K562 (cell line): Measurements from ENCODE around the gene NAP1L1. TPM values are rescaled to one million over a fixed set of nuclear protein-coding genes. Genes with fewer than 3 reads are reported as not detected.

Experiments
- JUND ChIP-seq, 2 experiments: IDR thresholded peaks; 2 replicates in 1 of 2; 3 replicates in 1 of 2; pipeline ENCODE4 v1.6.1; 2011; ENCODE audit warnings: borderline replicate concordance in 2 of 2, low read depth in 2 of 2, low read length in 2 of 2, improper control_type of control experiment in 1 of 2, missing biosample characterization in 1 of 2, missing genetic modification characterization in 1 of 2, missing genetic modification reagents in 1 of 2
- PHF21A ChIP-seq: fragments of 450-650 bp; IDR thresholded peaks from 2 replicates; pipeline ENCODE4 v1.6.1; 2017; ENCODE audit warnings: low read depth, borderline replicate concordance
- ZNF134 ChIP-seq: fragments of 250-450 bp; sonication (Bioruptor Pico); conservative IDR thresholded peaks from 2 replicates; pipeline ENCODE4 v1.4.0; 2020
- ZNF655 ChIP-seq: fragments of 250-450 bp; sonication (Bioruptor Pico); IDR thresholded peaks from 2 replicates; pipeline ENCODE4 v1.5.0; 2021
- polyA plus RNA-seq, 8 experiments: library from polyadenylated mRNA; depleted of rRNA in 4 of 8; stranded (reverse) in 5 of 8; unstranded in 3 of 8; fragments of >200 nt; fragmentation: Nextera tagmentation in 2 of 8; fragmentation: Illumina TruSeq in 1 of 8; extraction: Ambion mirVana in 2 of 8; extraction: Trizol in 1 of 8; gene quantifications; 2 replicates each; pipeline versions ENCODE4 v1.2.1 to v1.2.3, GENCODE V29; 2011 to 2014; ENCODE audit warnings: inconsistent platforms in 1 of 8, missing spikeins in 1 of 8
- total RNA-seq, 7 experiments: library from RNA; depleted of rRNA in 6 of 7; stranded (reverse); fragments of >200 nt in 6 of 7; fragmentation: Illumina TruSeq in 2 of 7; extraction: Trizol in 2 of 7; gene quantifications; 2 replicates each; pipeline versions ENCODE4 v1.2.1 to v1.2.3, GENCODE V29; 2011 to 2021; ENCODE audit warnings: low replicate concordance in 1 of 7
- TF ChIP-seq, protein P1 (sequence below): fragments of 200-600 bp; sonication (generic); IDR thresholded peaks from one replicate; pipeline ENCODE4 v1.6.1; 2012; ENCODE audit warnings: mild to moderate bottlenecking, low read depth, low read length, inconsistent platforms
- TF ChIP-seq, protein P2 (sequence below): fragments of 250-450 bp; sonication (Bioruptor Pico); IDR thresholded peaks from 2 replicates; pipeline ENCODE4 v1.5.1; 2021; ENCODE audit warnings: mild to moderate bottlenecking
- TF ChIP-seq, protein P3 (sequence below), 2 experiments: fragments of 250-450 bp in 1 of 2; fragments of 450-650 bp in 1 of 2; sonication (Bioruptor Pico) in 1 of 2; IDR thresholded peaks; 2 replicates each; pipeline versions ENCODE4 v1.6.1 to v1.8.0; 2016 to 2021; ENCODE audit warnings: mild to moderate bottlenecking in 2 of 2, moderate library complexity in 2 of 2, missing compliant biosample characterization in 1 of 2, missing genetic modification characterization in 1 of 2
- TF ChIP-seq, protein P4 (sequence below): sonication (generic); formaldehyde crosslinking; IDR thresholded peaks from 2 replicates; pipeline ENCODE4 v1.8.0; 2022; ENCODE audit warnings: mild to moderate bottlenecking, missing genetic modification reagents

The NAP1L1 gene
- total and polyA plus RNA-seq, 9 of the 15 experiments (the other 6 are each of a cell fraction or from before 2014, with no cell fraction given) = 287 to 747 (median 450) TPM

GRCh38 chr12:76111209-76111749 is 26.8 kb upstream of the NAP1L1 start (continued):
- TF ChIP-seq ZNF655 (CRISPR knock-in tag) (no peak), JUND (IDR thresholded peaks at IDR 0.05; ENCODE audit: borderline replicate concordance, low read depth, low read length) (no peak), JUND (tag; IDR thresholded peaks at IDR 0.05; ENCODE audit: borderline replicate concordance, low read depth, low read length) (no peak), ZNF134 (CRISPR knock-in tag) (no peak), PHF21A (no peak)
- TF ChIP-seq, protein P1, sequence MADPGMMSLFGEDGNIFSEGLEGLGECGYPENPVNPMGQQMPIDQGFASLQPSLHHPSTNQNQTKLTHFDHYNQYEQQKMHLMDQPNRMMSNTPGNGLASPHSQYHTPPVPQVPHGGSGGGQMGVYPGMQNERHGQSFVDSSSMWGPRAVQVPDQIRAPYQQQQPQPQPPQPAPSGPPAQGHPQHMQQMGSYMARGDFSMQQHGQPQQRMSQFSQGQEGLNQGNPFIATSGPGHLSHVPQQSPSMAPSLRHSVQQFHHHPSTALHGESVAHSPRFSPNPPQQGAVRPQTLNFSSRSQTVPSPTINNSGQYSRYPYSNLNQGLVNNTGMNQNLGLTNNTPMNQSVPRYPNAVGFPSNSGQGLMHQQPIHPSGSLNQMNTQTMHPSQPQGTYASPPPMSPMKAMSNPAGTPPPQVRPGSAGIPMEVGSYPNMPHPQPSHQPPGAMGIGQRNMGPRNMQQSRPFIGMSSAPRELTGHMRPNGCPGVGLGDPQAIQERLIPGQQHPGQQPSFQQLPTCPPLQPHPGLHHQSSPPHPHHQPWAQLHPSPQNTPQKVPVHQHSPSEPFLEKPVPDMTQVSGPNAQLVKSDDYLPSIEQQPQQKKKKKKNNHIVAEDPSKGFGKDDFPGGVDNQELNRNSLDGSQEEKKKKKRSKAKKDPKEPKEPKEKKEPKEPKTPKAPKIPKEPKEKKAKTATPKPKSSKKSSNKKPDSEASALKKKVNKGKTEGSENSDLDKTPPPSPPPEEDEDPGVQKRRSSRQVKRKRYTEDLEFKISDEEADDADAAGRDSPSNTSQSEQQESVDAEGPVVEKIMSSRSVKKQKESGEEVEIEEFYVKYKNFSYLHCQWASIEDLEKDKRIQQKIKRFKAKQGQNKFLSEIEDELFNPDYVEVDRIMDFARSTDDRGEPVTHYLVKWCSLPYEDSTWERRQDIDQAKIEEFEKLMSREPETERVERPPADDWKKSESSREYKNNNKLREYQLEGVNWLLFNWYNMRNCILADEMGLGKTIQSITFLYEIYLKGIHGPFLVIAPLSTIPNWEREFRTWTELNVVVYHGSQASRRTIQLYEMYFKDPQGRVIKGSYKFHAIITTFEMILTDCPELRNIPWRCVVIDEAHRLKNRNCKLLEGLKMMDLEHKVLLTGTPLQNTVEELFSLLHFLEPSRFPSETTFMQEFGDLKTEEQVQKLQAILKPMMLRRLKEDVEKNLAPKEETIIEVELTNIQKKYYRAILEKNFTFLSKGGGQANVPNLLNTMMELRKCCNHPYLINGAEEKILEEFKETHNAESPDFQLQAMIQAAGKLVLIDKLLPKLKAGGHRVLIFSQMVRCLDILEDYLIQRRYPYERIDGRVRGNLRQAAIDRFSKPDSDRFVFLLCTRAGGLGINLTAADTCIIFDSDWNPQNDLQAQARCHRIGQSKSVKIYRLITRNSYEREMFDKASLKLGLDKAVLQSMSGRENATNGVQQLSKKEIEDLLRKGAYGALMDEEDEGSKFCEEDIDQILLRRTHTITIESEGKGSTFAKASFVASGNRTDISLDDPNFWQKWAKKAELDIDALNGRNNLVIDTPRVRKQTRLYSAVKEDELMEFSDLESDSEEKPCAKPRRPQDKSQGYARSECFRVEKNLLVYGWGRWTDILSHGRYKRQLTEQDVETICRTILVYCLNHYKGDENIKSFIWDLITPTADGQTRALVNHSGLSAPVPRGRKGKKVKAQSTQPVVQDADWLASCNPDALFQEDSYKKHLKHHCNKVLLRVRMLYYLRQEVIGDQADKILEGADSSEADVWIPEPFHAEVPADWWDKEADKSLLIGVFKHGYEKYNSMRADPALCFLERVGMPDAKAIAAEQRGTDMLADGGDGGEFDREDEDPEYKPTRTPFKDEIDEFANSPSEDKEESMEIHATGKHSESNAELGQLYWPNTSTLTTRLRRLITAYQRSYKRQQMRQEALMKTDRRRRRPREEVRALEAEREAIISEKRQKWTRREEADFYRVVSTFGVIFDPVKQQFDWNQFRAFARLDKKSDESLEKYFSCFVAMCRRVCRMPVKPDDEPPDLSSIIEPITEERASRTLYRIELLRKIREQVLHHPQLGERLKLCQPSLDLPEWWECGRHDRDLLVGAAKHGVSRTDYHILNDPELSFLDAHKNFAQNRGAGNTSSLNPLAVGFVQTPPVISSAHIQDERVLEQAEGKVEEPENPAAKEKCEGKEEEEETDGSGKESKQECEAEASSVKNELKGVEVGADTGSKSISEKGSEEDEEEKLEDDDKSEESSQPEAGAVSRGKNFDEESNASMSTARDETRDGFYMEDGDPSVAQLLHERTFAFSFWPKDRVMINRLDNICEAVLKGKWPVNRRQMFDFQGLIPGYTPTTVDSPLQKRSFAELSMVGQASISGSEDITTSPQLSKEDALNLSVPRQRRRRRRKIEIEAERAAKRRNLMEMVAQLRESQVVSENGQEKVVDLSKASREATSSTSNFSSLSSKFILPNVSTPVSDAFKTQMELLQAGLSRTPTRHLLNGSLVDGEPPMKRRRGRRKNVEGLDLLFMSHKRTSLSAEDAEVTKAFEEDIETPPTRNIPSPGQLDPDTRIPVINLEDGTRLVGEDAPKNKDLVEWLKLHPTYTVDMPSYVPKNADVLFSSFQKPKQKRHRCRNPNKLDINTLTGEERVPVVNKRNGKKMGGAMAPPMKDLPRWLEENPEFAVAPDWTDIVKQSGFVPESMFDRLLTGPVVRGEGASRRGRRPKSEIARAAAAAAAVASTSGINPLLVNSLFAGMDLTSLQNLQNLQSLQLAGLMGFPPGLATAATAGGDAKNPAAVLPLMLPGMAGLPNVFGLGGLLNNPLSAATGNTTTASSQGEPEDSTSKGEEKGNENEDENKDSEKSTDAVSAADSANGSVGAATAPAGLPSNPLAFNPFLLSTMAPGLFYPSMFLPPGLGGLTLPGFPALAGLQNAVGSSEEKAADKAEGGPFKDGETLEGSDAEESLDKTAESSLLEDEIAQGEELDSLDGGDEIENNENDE = no peak
- TF ChIP-seq, protein P2, sequence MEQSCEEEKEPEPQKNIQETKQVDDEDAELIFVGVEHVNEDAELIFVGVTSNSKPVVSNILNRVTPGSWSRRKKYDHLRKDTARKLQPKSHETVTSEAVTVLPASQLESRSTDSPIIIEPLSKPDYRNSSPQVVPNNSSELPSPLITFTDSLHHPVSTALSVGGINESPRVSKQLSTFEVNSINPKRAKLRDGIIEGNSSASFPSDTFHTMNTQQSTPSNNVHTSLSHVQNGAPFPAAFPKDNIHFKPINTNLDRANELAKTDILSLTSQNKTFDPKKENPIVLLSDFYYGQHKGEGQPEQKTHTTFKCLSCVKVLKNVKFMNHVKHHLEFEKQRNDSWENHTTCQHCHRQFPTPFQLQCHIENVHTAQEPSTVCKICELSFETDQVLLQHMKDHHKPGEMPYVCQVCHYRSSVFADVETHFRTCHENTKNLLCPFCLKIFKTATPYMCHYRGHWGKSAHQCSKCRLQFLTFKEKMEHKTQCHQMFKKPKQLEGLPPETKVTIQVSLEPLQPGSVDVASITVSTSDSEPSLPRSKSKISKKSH = no peak
- TF ChIP-seq, protein P3, sequence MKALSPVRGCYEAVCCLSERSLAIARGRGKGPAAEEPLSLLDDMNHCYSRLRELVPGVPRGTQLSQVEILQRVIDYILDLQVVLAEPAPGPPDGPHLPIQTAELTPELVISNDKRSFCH (CRISPR knock-in tag; IDR thresholded peaks at IDR 0.05) = no peak
- TF ChIP-seq, protein P3 (tag; IDR thresholded peaks at IDR 0.05) = no peak
- TF ChIP-seq, protein P4, sequence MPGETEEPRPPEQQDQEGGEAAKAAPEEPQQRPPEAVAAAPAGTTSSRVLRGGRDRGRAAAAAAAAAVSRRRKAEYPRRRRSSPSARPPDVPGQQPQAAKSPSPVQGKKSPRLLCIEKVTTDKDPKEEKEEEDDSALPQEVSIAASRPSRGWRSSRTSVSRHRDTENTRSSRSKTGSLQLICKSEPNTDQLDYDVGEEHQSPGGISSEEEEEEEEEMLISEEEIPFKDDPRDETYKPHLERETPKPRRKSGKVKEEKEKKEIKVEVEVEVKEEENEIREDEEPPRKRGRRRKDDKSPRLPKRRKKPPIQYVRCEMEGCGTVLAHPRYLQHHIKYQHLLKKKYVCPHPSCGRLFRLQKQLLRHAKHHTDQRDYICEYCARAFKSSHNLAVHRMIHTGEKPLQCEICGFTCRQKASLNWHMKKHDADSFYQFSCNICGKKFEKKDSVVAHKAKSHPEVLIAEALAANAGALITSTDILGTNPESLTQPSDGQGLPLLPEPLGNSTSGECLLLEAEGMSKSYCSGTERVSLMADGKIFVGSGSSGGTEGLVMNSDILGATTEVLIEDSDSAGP (CRISPR knock-in tag) = no peak
